Type B pancreatic cell (in vitro differentiated cells): Measurements from ENCODE around the gene MYOD1. TPM values are rescaled to one million over a fixed set of nuclear protein-coding genes. Genes with fewer than 3 reads are reported as not detected.
A peak's percentile ranks its signal among the peaks of the same experiment; 100 is the strongest.

ENCODE experiments used
- DNase-seq: peaks from one replicate; pipeline ENCODE4 v3.0.0; 2021; ENCODE audit warnings: mixed read lengths; ENCODE audit not compliant: unreplicated experiment; ENCODE audit errors: extremely low spot score
- H3K27ac Mint-ChIP-seq: 2 replicates; pipeline ENCODE4 v1.8.0; 2021; ENCODE audit warnings: mild to moderate bottlenecking, mixed read lengths
- H3K27me3 Mint-ChIP-seq: 2 replicates; pipeline ENCODE4 v1.8.0; 2021; ENCODE audit warnings: mixed read lengths
- H3K36me3 Mint-ChIP-seq: 2 replicates; pipeline ENCODE4 v1.8.0; 2021; ENCODE audit warnings: mixed read lengths
- H3K4me1 Mint-ChIP-seq: one replicate; pipeline ENCODE4 v1.8.0; 2021; ENCODE audit warnings: mixed read lengths; ENCODE audit not compliant: unreplicated experiment
- H3K4me3 Mint-ChIP-seq: 2 replicates; pipeline ENCODE4 v1.8.0; 2021; ENCODE audit warnings: mild to moderate bottlenecking, mixed read lengths
- H3K9me3 Mint-ChIP-seq: 2 replicates; pipeline ENCODE4 v1.8.0; 2021; ENCODE audit warnings: mixed read lengths
- total RNA-seq: library from RNA; stranded (reverse); gene quantifications from 2 replicates; pipeline ENCODE4 v1.2.1, GENCODE V29; 2021; ENCODE audit warnings: low replicate concordance
- TF ChIP-seq, protein P1 (sequence below): fragments of 200-600 bp; sonication (generic); conservative IDR thresholded peaks from 2 replicates; pipeline ENCODE4 v1.5.0; 2021; ENCODE audit warnings: antibody characterized with exemption, mild to moderate bottlenecking

The MYOD1 gene
- total RNA-seq, 1 donor from 2014 or later, result 3.6 TPM

GRCh38 chr11:17746096-17746495, 26.7 kb downstream of the MYOD1 start:
- DNase-seq, result no peak
- no peaks in the 10 kb centered on the region for H3K9me3 Mint-ChIP-seq
- TF ChIP-seq, protein P1, sequence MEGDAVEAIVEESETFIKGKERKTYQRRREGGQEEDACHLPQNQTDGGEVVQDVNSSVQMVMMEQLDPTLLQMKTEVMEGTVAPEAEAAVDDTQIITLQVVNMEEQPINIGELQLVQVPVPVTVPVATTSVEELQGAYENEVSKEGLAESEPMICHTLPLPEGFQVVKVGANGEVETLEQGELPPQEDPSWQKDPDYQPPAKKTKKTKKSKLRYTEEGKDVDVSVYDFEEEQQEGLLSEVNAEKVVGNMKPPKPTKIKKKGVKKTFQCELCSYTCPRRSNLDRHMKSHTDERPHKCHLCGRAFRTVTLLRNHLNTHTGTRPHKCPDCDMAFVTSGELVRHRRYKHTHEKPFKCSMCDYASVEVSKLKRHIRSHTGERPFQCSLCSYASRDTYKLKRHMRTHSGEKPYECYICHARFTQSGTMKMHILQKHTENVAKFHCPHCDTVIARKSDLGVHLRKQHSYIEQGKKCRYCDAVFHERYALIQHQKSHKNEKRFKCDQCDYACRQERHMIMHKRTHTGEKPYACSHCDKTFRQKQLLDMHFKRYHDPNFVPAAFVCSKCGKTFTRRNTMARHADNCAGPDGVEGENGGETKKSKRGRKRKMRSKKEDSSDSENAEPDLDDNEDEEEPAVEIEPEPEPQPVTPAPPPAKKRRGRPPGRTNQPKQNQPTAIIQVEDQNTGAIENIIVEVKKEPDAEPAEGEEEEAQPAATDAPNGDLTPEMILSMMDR, result no peak
- H3K4me1 Mint-ChIP-seq, result no peaks in the 10 kb centered on the region
- H3K27ac Mint-ChIP-seq, result no peak overlapping the region
- no peaks in the 10 kb centered on the region for H3K36me3 Mint-ChIP-seq
- H3K27me3 Mint-ChIP-seq, result peaks cover 25% of the 10 kb centered on the region
- H3K4me3 Mint-ChIP-seq, result no peak overlapping the region

DNA sequence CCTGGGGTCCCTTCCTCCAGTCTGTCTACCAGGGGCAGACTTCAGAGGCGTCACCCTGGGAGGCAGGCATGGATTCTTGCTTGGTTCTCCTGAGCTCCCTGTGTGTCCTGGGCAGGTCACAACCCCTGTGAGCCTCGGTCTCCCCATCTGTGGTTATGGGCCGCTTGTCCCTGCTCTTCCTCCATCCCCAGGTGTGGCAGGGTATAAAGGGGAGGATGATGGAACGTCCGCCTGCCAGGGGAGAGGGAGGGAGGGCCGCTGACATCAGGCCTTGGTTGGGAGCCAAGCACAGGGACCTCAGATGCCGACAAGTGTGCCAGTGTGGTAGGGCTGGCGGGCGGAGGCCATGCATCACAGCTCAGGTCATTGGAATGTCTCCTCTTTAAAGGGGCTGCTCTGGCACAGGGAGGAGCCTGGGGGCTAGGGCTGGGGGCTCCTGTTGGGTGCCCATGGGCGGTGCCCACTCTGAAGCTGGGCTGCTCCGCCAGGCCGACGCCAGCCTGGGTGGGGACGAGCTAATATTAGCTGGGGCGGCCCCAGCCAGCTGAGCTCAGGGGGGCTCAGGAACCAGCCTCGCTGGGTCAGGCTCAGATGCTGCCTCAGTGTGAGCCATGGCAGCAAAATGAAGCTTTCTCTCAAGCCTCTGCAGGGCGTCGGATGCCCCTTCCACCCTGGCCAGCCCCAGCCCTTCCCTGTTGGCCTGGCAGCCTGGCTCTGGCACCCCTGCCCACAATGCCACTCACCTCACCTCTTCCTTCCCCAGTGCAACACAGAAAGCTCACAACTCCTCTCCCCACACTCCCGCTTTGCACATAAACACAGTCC, 28.0 kb downstream of the MYOD1 start:
- TF ChIP-seq, protein P1, result no peak
- no peaks in the 10 kb centered on the region for H3K9me3 Mint-ChIP-seq
- no peak for DNase-seq
- no peak overlapping the region for H3K27ac Mint-ChIP-seq
- no peaks in the 10 kb centered on the region for H3K36me3 Mint-ChIP-seq
- H3K27me3 Mint-ChIP-seq, result peaks cover 24% of the 10 kb centered on the region
- no peak overlapping the region for H3K4me3 Mint-ChIP-seq
- H3K4me1 Mint-ChIP-seq, result no peaks in the 10 kb centered on the region

DNA sequence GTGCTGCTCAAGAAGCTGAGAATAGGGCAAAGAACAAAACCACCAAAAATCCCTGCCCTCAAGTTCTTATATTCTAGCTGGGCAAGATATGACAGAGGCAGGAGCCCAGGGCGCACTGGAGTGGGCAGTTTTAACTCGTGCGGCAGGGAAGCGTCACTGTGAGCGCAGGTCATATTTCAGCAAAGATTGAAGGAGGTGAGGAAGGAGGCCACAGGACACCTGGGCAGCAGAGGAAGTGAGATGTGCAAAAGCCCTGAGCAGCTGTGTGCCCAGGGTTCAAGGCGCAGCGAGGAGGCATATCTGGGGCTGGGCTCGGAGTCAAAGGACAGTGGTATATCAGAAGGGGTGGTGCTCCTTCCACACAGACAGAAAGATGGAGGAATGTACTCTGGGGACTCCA, 28.7 kb downstream of the MYOD1 start:
- Mint-ChIP-seq H3K27me3 (peaks cover 24% of the 10 kb centered on the region), H3K4me3 (no peak overlapping the region), H3K36me3 (no peaks in the 10 kb centered on the region), H3K27ac (peak overlapping the region; percentile 14), H3K9me3 (no peaks in the 10 kb centered on the region), H3K4me1 (no peaks in the 10 kb centered on the region)
- no peak for DNase-seq
- TF ChIP-seq, protein P1, result no peak

- TF ChIP-seq, protein P1, result no peak
Observed at GRCh38 chr11:17748761-17749721, 29.7 kb downstream of the MYOD1 start.

GRCh38 chr11:17750013-17750800, 30.8 kb downstream of the MYOD1 start:
- Mint-ChIP-seq H3K4me1 (no peaks in the 10 kb centered on the region), H3K27me3 (peaks cover 32% of the 10 kb centered on the region), H3K9me3 (no peaks in the 10 kb centered on the region), H3K27ac (no peak overlapping the region), H3K4me3 (no peak overlapping the region), H3K36me3 (no peaks in the 10 kb centered on the region)
- no peak for DNase-seq
- TF ChIP-seq, protein P1, result no peak

More at GRCh38 chr11:17748761-17749721, 29.7 kb downstream of the MYOD1 start:
- H3K4me3 Mint-ChIP-seq, result no peak overlapping the region
- DNase-seq, result no peak
- H3K4me1 Mint-ChIP-seq, result no peaks in the 10 kb centered on the region
- no peaks in the 10 kb centered on the region for H3K9me3 Mint-ChIP-seq
- no peaks in the 10 kb centered on the region for H3K36me3 Mint-ChIP-seq
- H3K27ac Mint-ChIP-seq, result no peak overlapping the region
- peaks cover 24% of the 10 kb centered on the region for H3K27me3 Mint-ChIP-seq
